SHP77 (cell line): ENCODE results near the gene RYK.

Source experiments
- DNase-seq, 2 experiments: peaks; one replicate each; lab custom pipeline; 2025; lab: John Stamatoyannopoulos, UW

The RYK gene

DNA sequence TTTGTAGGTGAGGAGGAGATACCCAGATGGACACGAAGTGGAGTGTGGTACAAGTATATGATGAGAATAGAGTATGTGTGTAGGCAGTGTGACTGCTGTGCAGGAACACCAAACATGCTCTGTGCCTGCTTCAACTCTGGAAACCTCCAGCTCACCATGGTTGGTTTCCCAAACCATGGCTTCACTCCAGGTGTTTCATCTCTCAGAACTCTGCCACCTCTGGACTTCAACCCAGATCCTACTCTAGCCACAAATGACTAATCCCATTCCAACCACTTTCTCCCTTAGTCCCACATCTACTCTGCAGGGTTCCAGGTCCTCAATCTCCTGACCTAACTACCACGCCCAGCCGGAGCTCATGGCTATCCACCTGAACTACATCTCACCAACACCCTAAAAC, 102.1 kb downstream of the RYK start:
- DNase-seq, result no peak

- DNase-seq, result no peak
Observed at GRCh38 chr3:134147411-134147810, 103.2 kb downstream of the RYK start.

DNA sequence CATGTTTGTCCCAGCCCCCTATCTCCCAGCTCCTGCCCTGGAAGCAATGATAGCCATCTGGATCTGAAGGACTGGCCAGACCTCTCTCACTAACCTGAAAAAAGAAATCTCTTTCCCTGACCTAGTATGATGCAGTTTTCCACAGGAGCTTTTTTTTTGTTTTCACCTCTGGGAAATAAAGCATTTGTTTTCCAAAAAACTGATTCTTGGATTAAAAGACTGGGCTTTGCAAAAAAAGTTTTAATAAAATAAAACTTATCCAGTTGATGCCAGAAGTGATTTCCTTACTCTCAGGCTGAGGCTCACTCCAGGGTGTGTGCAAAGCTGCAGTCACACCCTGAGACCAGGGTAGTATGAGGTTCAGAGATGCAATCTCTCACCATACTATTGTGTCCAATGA, 104.0 kb downstream of the RYK start:
- no peak for DNase-seq

DNA sequence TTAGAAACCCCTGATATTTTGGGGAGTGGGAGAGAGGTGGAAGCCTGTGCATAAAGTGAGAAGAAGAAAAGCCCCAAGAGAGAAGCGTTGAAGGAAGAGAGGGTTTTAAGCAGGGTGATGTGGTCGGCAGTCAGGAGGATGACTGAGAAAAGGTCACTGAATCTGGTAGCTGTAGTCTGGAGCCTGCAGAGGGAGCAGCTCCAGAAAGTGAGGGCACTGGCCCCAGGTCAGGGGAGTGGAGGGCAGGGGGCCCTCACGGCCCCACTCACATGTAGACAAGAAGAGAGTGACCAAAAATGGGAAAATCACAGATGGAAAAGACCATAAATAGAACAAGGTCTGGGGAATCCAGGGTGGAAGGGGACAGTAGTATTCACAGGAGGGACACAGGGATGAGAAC, 105.5 kb downstream of the RYK start:
- no peak for DNase-seq

GRCh38 chr3:134144694-134145093, 106.0 kb downstream of the RYK start:
- no peak for DNase-seq

GRCh38 chr3:134143828-134144401, 106.7 kb downstream of the RYK start:
- DNase-seq, result peak; percentile 48 to 54

DNA sequence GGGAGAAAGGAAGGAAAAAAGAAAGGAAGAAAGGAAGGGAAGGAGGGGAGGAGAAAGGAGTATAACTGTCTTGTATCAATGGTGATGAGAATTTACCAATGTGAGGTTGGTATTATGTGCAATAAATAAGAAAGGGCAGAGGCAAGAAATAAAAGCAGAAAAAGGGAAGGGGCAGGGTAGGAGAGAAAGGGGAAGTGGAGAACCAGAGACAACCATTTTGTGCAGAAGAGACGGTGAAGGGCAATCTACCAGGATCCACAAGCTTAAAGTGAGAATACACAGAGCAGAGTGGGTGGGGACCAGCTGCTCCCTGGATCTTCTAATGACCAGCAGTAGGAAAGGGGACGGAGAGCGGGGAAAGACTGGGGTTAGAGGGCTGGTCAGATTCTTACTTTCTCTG, 114.1 kb downstream of the RYK start:
- DNase-seq, result no peak

- no peak for DNase-seq
Observed at GRCh38 chr3:134134698-134135415, 115.8 kb downstream of the RYK start.

GRCh38 chr3:134134240-134134639, 116.4 kb downstream of the RYK start:
- DNase-seq, result no peak

DNA sequence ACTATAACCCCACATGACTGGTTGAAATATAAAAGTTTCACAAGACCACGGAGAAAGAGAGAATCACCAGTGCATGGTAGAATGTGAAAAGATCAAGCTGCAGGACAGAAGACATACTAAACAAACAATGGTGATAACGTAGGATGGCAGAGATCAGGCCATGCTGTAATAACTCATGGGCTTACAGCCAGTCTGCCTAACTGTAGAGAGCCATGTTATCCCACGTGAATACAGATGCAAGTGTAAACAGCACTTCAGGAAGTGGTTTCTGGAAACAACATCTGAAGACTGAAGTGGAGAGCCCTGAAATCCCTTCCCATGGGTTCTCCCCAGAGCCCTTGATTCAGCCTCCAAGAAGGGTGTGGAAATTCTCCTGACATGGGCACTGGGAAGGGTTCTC, 117.7 kb downstream of the RYK start:
- DNase-seq, result no peak

- DNase-seq, result no peak
Observed at GRCh38 chr3:134126153-134126552, 124.5 kb downstream of the RYK start.

GRCh38 chr3:134114726-134115125, 135.9 kb downstream of the RYK start:
- no peak for DNase-seq

DNA sequence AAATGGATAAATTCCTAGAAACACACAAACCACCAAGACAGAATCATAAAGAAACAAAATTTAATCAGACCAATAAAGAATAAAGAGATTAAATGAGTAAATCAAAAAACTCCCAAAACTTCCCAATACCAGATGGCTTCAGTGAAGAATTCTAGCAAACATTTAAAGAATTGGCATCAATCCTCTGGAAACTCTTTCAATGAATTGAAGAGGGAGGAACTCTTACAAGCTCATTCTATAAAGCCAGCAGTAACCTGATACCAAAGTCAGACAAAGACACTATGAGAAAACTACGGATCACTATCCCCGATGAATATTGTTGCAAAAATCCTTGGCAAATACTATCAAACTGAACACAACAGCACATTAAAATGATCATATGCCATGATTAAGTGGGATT, 139.0 kb downstream of the RYK start:
- no peak for DNase-seq

DNA sequence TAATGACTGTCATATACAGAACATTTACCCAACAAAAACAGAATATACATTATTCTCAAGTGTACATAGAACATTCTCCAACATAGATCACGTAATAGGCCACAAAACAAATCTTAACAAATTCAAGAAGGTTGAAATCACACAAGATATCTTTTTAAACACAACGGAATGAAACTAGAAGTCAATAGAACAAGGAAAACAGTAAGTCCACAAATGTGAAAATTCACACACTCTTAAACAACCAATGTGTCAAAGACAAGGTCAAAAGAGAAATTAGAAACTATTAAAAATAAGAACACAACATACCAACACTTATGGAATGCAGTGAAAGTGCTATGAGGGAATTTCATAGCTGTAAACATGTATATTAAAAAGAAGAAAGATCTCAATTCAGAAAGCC, 139.7 kb downstream of the RYK start:
- no peak for DNase-seq
